GM12873 (cell line): Measurements from ENCODE around the gene LMOD3.

ENCODE experiments used
- TF ChIP-seq, protein P1 (sequence below): IDR thresholded peaks from 2 replicates; pipeline ENCODE4 v1.5.1; 2012; ENCODE audit warnings: low read depth, mild to moderate bottlenecking, moderate library complexity, low read length, control low read depth; ENCODE audit not compliant: insufficient read depth; ENCODE audit errors: missing control alignments

LMOD3 gene

DNA sequence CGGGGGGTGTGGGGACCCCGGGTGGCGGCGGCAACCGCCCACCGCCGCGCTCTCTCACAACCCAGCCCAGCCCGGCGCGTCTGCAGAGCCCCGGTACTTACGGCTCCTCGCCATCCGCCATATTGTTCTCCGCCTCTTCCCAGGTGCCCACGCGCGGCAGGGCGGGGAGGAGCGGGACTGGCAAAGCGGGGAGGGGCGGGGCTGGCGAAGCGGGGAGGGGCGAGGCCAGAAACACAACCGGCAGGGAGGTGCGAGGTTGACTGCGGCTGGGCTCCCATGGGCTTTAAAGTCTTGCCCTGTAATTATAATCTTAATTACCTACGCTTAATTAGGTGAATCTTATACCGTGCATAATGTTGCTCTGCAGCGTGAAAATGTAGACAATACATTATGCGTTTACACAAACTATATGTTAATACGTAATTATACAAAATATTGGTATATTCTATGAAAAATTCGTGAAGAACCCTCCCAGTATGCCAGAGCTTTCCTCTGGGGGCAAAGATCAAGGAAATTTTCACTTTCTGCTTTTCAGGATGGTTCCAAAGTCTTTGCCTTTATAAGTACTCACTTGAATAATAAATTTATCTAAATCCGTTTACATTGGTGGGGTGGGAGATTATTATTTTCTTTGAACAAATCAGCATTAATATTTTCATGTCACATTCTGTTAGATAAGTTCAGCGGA, 42.0 kb downstream of the LMOD3 start, which contains the start of gene UBA3:
Gene UBA3, minus strand, starts transcription at position 133 of the 688 bp plus-strand sequence. Its CDS starts 12 bp downstream, at position 121.
- TF ChIP-seq, protein P1, sequence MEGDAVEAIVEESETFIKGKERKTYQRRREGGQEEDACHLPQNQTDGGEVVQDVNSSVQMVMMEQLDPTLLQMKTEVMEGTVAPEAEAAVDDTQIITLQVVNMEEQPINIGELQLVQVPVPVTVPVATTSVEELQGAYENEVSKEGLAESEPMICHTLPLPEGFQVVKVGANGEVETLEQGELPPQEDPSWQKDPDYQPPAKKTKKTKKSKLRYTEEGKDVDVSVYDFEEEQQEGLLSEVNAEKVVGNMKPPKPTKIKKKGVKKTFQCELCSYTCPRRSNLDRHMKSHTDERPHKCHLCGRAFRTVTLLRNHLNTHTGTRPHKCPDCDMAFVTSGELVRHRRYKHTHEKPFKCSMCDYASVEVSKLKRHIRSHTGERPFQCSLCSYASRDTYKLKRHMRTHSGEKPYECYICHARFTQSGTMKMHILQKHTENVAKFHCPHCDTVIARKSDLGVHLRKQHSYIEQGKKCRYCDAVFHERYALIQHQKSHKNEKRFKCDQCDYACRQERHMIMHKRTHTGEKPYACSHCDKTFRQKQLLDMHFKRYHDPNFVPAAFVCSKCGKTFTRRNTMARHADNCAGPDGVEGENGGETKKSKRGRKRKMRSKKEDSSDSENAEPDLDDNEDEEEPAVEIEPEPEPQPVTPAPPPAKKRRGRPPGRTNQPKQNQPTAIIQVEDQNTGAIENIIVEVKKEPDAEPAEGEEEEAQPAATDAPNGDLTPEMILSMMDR, result no peak

DNA sequence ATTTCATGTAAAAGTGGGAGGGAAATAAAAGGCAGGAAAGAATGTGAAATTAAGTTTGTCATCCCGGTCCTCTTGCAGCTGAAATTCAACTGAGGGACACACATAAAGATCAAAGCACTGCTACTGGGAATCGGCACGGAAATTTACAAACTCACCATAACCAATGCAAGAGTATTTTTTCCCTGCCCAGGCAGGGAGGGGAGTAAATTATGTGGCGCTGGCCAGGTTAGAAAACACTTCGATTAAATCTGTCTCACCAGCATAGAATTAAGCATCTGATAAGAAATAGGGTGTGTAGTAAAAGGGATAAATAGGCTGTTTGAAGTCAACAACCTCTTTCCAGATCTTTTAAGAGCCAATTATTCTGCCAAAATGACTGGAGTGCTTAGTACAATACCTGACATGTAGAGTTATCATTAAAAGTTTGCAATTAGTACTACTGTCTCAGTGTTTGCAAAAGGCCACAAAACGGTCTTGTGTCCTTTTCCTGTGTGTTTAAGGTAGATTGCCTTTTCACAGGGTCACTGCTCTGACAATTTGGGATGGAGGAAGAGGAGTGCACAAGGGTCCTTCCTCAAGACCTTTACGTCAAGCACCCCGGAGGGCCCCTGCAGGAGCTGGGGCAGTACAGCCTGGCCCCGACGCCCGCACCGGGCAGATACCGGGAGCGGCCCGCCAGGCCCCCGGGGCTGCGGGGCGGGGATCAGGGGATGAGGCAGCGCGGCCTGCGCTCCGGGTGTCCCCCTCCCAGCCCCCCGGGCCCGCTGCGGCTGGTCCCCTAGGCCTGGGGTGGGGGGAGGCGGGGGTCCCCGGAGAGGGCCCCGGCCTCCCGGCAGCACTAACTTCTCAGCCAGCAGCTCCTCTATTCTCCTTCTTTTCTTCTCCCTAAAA, 42.9 kb downstream of the LMOD3 start:
- TF ChIP-seq, protein P1, result no peak

DNA sequence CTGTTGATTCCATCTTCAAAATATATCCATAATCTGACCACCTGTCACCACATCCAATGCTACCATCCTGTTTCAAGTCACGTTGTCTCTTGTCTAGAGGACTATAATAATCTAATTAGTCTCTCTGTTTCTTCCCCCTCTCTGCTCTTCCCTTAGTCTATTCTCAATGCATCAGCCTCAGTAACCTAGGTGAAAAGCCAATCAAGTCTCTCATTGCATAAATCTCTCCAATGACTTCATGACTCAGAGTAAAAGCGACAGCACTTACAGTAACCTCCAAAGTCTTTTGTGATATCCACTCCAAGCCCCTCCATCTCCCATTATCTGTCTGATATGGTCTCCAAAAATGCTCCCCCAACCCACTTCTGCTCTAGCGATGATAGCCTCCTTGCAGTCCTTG, 49.5 kb downstream of the LMOD3 start:
- TF ChIP-seq, protein P1, result no peak

DNA sequence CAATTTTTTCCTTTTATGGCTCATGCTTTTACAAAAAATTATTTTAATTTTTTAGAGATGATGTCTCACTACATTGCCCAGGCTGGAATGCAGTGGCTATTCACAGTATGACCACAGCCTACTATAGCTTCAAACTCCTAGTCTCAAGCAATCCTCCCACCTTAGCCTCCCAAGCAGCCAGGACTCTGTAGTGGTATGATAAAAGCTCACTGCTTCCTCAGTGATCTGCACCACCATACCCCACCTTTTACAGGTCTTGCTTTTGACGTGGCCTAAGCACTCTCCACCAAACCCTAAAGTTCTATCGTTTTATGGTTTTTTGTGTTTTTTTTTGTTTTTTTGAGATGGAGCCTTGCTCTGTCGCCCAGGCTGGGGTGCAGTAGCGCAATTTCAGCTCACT, 56.3 kb downstream of the LMOD3 start:
- TF ChIP-seq, protein P1, result no peak

DNA sequence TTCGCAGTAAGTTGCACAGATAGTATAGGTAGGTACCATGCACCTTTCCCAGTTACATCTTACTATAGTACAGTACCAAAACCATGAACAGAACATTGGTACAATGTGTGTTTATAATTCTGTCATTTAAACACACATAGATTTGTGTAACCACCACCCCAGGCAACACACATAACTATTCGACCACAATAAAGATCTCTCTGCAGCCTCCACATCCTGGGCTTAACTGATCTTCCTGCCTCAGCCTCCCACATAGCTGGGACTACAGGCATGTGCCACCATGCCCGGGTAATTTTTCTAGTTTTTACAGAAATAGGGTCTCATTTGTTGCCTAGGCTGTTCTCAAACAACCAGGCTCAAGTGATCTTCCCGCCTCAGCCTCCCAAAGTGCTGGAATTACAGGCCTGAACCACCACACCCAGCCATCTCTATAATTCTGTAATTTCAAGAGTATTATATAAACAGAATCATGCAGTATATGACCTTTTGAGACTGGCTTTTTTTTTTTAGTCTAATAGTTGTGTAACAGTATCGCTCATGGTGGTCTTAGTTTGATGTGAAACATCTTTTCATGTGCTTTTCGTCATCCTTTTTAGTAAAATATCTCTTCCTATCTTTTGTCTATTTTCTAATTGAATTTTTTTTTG, 57.0 kb downstream of the LMOD3 start:
- TF ChIP-seq, protein P1, result no peak

DNA sequence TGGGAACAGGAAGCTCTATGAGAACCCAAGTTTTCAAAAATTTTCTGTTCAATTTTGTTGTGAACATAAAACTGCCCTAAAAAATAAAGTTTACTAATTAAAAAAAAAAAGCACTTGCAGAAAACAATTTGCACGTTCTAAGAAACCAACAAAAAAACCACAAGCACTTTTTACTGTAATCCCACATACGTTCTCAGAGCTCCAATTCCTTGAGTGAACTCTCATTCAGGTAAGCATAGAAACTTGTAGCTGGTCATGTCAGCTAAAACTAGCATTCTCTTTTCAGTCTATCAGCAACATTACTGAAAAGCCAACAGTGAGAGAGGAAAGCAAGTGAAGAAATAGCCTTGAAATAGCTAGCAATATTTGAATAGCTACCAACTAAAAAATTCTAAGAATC, 58.8 kb downstream of the LMOD3 start:
- TF ChIP-seq, protein P1, result no peak

DNA sequence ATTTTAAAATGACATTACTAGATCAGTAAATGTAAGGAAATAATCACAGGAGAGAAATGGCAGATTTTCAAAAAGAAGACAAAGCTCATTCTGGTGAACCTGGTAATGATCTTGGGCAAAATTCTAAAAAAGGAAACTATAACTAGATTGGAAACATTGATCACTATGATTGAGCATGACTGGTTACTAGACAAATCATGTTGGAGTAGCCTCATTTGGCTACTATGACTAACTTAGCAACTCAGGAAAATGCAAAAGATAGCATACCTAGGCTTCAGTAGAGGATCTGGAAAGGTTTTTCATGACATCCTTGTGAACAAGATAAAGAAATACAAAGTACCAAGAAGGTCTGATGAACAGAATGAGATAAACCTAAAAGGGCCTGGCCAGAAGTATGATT, 62.7 kb downstream of the LMOD3 start:
- TF ChIP-seq, protein P1, result no peak
